Esophagus muscularis mucosa (tissue), 3 donors: Measurements from ENCODE around the gene FREM2.

Source experiments
- POLR2A ChIP-seq: fragments of 450-650 bp; IDR thresholded peaks from one replicate; pipeline ENCODE4 v1.6.1; 2017; ENCODE audit warnings: antibody characterized with exemption, moderate library complexity, mild to moderate bottlenecking, low read depth
- TF ChIP-seq, protein P1 (sequence below), 3 experiments: fragments of 200-600 bp in 2 of 3; fragments of 450-650 bp in 1 of 3; sonication (generic) in 2 of 3; IDR thresholded peaks; one replicate each; pipeline ENCODE4 v1.5.1; 2017 to 2019; ENCODE audit warnings: antibody characterized with exemption in 3 of 3, mild to moderate bottlenecking in 2 of 3, moderate library complexity in 1 of 3

DNA sequence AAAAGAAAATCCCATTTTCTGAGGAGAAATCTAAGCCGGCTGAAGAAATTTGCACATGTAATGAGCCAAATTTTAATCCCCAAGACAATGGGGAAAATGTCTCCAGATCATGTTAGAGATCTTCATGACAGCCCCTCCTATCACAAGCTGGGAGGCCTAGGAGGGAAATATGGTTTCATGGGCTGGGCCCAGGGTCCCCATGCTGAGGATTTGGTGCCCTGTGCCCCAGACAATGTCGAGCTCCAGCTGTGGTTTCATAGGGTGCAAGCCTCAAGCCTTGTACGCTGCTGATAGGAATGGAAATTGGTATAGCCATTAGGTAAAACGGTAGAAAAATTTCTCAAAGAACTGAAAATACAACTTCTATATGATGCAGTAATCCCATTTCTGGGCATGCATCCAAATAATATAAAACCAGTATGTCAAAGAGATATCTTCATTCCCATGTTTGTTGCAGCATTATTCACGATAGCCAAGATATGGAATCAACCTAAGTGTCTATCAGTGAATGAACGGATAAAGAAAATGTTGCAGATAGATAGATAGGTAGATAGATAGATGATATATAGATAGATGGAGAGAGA is 19.3 kb upstream of the FREM2 start:
- TF ChIP-seq, protein P1, sequence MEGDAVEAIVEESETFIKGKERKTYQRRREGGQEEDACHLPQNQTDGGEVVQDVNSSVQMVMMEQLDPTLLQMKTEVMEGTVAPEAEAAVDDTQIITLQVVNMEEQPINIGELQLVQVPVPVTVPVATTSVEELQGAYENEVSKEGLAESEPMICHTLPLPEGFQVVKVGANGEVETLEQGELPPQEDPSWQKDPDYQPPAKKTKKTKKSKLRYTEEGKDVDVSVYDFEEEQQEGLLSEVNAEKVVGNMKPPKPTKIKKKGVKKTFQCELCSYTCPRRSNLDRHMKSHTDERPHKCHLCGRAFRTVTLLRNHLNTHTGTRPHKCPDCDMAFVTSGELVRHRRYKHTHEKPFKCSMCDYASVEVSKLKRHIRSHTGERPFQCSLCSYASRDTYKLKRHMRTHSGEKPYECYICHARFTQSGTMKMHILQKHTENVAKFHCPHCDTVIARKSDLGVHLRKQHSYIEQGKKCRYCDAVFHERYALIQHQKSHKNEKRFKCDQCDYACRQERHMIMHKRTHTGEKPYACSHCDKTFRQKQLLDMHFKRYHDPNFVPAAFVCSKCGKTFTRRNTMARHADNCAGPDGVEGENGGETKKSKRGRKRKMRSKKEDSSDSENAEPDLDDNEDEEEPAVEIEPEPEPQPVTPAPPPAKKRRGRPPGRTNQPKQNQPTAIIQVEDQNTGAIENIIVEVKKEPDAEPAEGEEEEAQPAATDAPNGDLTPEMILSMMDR (IDR thresholded peaks at IDR 0.05), result no peak
- no peak for TF ChIP-seq POLR2A
